ENCODE results near the gene UBALD1. TPM values are rescaled to one million over a fixed set of nuclear protein-coding genes. Genes with fewer than 3 reads are reported as not detected.

Gene UBALD1
- total RNA-seq, 1 donor from 2014 or later = 33.6 TPM

- no peak for DNase-seq (ENCODE audit: extremely low spot score, unreplicated experiment)
- H3K4me3 Mint-ChIP-seq (ENCODE audit: unreplicated experiment) = no peak overlapping the region
- no peaks in the 10 kb centered on the region for H3K9me3 Mint-ChIP-seq (ENCODE audit: unreplicated experiment)
- peaks cover 6% of the 10 kb centered on the region for H3K27me3 Mint-ChIP-seq (ENCODE audit: unreplicated experiment)
- no peak overlapping the region for H3K27ac Mint-ChIP-seq (ENCODE audit: unreplicated experiment)
- no peaks in the 10 kb centered on the region for H3K36me3 Mint-ChIP-seq (ENCODE audit: unreplicated experiment)
- peaks cover 6% of the 10 kb centered on the region for H3K4me1 Mint-ChIP-seq (ENCODE audit: unreplicated experiment)
- TF ChIP-seq CTCF (IDR thresholded peaks at IDR 0.05) = no peak
Observed at GRCh38 chr16:4593086-4593485, 21.6 kb downstream of the UBALD1 start.

- no peaks in the 10 kb centered on the region for H3K9me3 Mint-ChIP-seq (ENCODE audit: unreplicated experiment)
- H3K4me1 Mint-ChIP-seq (ENCODE audit: unreplicated experiment) = peaks cover 6% of the 10 kb centered on the region
Observed at GRCh38 chr16:4591706-4592470, 22.8 kb downstream of the UBALD1 start.

GRCh38 chr16:4591191-4591590 lies 23.5 kb downstream of the UBALD1 start:
- H3K9me3 Mint-ChIP-seq (ENCODE audit: unreplicated experiment) = no peaks in the 10 kb centered on the region
- TF ChIP-seq CTCF (IDR thresholded peaks at IDR 0.05) = no peak
- DNase-seq (ENCODE audit: extremely low spot score, unreplicated experiment) = no peak
- no peak overlapping the region for H3K27ac Mint-ChIP-seq (ENCODE audit: unreplicated experiment)
- peaks cover 6% of the 10 kb centered on the region for H3K4me1 Mint-ChIP-seq (ENCODE audit: unreplicated experiment)
- no peaks in the 10 kb centered on the region for H3K36me3 Mint-ChIP-seq (ENCODE audit: unreplicated experiment)
- no peak overlapping the region for H3K4me3 Mint-ChIP-seq (ENCODE audit: unreplicated experiment)
- H3K27me3 Mint-ChIP-seq (ENCODE audit: unreplicated experiment) = peaks cover 23% of the 10 kb centered on the region

More at GRCh38 chr16:4591706-4592470, 22.8 kb downstream of the UBALD1 start:
- Mint-ChIP-seq H3K36me3 (ENCODE audit: unreplicated experiment) (no peaks in the 10 kb centered on the region), H3K4me3 (ENCODE audit: unreplicated experiment) (no peak overlapping the region), H3K27ac (ENCODE audit: unreplicated experiment) (no peak overlapping the region), H3K27me3 (ENCODE audit: unreplicated experiment) (peaks cover 16% of the 10 kb centered on the region)
- DNase-seq (ENCODE audit: extremely low spot score, unreplicated experiment) = no peak
- no peak for TF ChIP-seq CTCF (IDR thresholded peaks at IDR 0.05)

- H3K27me3 Mint-ChIP-seq (ENCODE audit: unreplicated experiment) = peaks cover 24% of the 10 kb centered on the region
- peaks cover 6% of the 10 kb centered on the region for H3K4me1 Mint-ChIP-seq (ENCODE audit: unreplicated experiment)
- H3K4me3 Mint-ChIP-seq (ENCODE audit: unreplicated experiment) = no peak overlapping the region
- no peak overlapping the region for H3K27ac Mint-ChIP-seq (ENCODE audit: unreplicated experiment)
- no peaks in the 10 kb centered on the region for H3K9me3 Mint-ChIP-seq (ENCODE audit: unreplicated experiment)
- no peaks in the 10 kb centered on the region for H3K36me3 Mint-ChIP-seq (ENCODE audit: unreplicated experiment)
- no peak for TF ChIP-seq CTCF (IDR thresholded peaks at IDR 0.05)
- no peak for DNase-seq (ENCODE audit: extremely low spot score, unreplicated experiment)
Observed at GRCh38 chr16:4588961-4589360, 25.7 kb downstream of the UBALD1 start.

GRCh38 chr16:4588386-4588785 lies 26.3 kb downstream of the UBALD1 start:
- no peak for TF ChIP-seq CTCF (IDR thresholded peaks at IDR 0.05)
- Mint-ChIP-seq H3K4me3 (ENCODE audit: unreplicated experiment) (no peak overlapping the region), H3K27me3 (ENCODE audit: unreplicated experiment) (peaks cover 24% of the 10 kb centered on the region), H3K9me3 (ENCODE audit: unreplicated experiment) (no peaks in the 10 kb centered on the region), H3K4me1 (ENCODE audit: unreplicated experiment) (peaks cover 6% of the 10 kb centered on the region), H3K36me3 (ENCODE audit: unreplicated experiment) (no peaks in the 10 kb centered on the region), H3K27ac (ENCODE audit: unreplicated experiment) (no peak overlapping the region)
- no peak for DNase-seq (ENCODE audit: extremely low spot score, unreplicated experiment)
